T-helper 1 cell treated with Interleukin-12 subunit alpha and Interleukin-12 subunit beta and Interleukin-4 antibody, amounts not matched to agents 30 ng/mL and 1 ng/mL, for 36 hours (primary cell): Measurements from ENCODE around the gene SEMA4B. TPM values are rescaled to one million over a fixed set of nuclear protein-coding genes. Genes with fewer than 3 reads are reported as not detected.

Source experiments
- intact Hi-C: fragments of 100-400 bp; cut with micrococcal nuclease; formaldehyde crosslinking; loops from one replicate; pipeline ENCODE4 v1.15.1; 2024
- total RNA-seq: library from RNA; stranded (reverse); gene quantifications from 2 replicates; pipeline ENCODE4 v1.2.3, GENCODE V29; 2022

The SEMA4B gene
- total RNA-seq, 1 donor from 2014 or later: 27.5 TPM

DNA sequence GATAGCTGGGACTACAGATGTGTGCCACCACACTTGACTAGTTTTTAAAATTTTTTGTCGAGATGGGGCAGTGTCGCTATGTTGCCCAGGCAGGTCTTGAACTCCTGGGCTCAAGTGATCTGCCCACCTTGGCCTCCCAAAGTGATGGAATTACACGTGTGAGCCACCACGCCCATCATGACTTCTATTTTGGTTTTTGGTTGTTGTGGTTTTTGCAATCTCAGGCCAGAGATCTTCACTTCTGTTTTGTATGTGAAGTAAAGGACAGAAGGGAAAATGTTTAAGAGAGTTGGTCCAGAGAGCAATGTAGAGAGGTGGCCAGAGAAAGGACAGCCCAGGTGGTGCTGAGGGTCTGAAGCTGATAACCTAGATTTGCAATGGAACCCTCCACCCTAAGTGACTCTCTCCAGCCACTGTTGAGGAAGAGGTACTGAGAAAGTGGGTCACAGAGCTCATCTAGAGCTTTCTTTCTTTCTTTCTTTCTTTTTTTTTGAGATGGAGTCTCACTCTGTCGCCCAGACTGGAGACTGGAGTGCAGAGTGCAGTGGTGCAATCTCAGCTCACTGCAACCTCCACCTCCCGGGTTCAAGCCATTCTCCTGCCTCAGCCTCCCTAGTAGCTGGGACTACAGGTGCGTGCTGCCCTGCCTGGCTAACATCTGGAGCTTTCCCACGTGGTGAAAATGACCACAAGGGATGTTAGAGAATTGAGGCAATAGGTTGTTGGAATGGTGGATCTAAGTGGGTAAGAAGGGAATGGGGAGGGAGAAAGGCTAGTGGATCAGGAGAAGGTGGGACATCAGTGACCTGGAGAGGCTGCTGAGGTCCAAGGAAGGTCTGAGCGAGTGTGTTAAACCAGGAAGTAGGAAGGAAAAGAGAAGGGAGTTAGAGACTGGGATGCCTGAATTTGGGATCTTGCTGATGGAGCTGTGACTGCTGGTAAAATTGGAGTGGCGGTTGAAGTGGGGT, 22.4 kb upstream of the SEMA4B start:
- intact Hi-C loops: no loop called here

DNA sequence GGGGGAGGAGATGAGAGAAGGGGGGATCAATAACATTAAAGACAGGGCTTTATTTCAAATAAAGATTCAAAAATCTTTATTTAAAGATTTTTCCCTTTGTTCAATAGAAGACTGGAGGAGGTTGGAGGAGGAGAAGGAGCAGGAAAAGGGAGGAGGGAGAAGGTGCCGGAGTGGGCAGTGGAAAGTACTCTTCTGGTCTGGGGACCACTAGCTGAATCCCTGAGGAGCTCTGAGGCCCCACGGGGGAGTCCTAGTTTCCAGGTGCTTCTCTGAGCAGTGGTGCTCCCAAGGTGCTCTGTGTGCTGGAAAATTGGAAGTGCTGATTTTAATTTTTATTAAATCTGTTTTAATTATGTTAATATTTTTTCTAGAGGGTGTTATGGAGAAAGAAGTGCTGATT, 19.4 kb upstream of the SEMA4B start:
- intact Hi-C loops: loop anchor here (10.0 kb wide), 1 partner anchor 1393 kb away; no protein-coding TSS in a partner anchor

DNA sequence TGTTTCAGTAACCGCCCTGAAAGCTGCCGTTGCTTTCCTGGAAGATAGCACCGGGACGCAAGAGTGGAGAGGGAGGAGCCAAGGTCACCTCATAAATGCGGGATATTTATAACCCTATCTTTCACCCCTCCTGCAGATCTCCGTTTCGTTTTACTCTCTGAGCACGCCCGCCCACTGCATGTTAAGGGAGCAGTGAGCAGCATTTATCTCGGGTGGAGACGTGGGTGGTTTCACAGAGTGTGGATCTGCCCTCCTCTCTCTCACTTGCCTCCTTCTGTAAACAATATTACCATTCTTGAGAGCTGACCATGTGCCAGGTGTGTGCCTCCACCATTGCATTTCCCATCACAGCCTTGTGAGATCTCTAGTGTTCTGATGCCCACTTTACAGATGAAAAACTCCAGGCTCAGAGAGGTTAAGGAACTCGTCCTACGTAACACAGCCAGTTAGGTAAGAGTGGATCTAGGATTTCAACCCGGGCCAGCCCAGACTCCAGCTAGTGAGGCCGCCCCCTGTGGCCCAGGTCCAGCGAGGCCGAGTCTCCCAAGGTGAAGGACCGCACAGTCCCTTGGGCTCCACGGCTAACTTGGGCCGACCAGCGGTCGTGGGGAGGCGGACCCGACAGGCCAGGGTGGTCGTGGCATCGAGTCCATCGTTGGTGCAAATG, 16.9 kb upstream of the SEMA4B start:
- intact Hi-C loops: loop anchor here (1.0 to 10.0 kb wide), 4 partner anchors 17 to 1391 kb away; partner anchors contain the start of genes NGRN and SEMA4B

DNA sequence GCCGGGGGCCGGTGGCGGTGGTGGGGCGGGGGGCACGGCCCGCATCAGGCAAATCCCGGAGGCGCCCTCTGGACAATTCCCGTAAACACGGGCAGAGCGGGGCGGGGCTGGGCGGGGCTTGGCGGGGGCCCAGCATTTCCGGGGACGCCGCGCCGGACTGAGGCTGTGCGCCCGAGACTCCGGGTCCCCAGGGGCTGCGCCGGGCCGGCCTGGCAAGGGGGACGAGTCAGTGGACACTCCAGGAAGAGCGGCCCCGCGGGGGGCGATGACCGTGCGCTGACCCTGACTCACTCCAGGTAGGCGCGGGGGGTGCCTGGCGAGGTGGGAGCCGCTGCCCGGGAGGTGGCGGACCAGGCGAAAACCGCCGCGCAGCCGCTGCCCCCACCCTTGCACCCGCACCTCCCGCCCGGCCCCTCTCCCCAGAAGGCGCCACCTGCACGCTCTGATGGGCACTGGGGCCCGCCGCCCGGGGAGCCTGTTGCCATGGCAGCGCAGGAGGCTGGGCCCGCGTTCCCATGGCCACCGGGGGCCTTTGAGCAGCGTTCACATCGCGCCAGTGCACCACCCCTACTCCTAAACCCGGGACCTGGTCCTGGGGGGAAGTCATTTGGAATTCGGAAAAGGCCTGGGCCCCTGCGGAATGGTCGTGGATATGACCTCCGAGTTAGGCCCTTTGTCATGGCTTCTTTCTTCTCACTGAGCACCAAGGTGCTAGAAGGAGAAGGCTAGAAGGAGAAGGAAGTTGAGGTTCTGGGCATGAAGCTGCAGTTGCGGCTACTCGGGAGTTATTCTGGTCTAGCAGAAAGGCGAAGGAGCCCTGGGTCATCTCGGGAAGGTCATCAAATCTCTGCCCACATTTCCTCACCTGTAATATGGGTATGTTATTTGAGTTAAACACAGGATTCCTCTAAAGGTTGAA, 16.1 kb upstream of the SEMA4B start:
- intact Hi-C loops: loop anchor here (1.0 to 10.0 kb wide), 5 partner anchors 16 to 1390 kb away; partner anchors contain the start of genes GDPGP1, NGRN and SEMA4B

DNA sequence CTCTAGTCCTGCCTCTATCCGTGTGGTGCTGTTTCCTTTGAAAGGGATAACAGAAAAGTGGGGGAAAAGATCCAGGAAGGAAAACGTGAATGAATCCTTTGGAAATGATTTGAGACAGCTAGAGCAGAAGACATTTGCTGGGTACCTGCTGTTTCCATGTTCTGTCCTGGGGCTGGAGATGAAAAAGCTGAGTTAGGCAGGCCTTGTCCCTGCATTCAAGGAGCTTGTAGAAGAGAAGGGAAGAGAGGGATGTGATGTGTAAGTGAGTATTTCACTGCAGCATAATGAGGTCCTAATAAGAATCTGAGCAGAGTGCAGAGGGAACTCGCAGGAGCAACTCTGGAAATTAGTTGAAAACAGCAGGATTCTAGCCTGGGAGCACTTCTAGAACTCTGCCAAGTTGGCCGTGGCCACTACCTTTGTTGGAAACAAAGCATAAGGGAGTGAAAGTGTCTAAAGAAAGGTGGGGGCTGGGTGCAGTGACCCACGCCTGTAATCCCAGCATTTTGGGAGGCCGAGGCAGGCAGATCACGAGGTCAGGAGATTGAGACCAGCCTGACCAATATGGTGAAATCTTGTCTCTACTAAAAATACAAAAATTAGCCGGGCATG, 13.8 kb upstream of the SEMA4B start:
- intact Hi-C loops: loop anchor here (10.0 kb wide), 1 partner anchor 1387 kb away; no protein-coding TSS in a partner anchor

DNA sequence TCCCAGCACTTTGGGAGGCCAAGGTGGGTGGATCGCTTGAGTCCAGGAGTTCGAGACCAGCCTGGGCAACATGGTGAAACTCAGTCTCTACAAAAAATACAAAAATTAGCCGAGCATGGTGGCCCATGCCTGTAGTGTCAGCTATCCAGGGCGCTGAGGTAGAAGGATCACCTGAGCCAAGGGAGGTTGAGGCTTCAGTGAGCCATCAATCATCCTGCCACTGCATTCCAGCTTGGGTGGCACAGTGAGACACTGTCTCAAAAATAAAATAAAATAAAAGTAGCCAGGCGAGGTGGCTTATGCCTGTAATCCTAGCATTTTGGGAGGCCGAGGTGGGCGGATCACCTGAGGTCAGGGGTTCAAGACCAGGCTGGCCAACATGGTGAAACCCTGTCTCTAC, 13.1 kb upstream of the SEMA4B start:
- intact Hi-C loops: loop anchor here (10.0 kb wide), 1 partner anchor 1387 kb away; no protein-coding TSS in a partner anchor

DNA sequence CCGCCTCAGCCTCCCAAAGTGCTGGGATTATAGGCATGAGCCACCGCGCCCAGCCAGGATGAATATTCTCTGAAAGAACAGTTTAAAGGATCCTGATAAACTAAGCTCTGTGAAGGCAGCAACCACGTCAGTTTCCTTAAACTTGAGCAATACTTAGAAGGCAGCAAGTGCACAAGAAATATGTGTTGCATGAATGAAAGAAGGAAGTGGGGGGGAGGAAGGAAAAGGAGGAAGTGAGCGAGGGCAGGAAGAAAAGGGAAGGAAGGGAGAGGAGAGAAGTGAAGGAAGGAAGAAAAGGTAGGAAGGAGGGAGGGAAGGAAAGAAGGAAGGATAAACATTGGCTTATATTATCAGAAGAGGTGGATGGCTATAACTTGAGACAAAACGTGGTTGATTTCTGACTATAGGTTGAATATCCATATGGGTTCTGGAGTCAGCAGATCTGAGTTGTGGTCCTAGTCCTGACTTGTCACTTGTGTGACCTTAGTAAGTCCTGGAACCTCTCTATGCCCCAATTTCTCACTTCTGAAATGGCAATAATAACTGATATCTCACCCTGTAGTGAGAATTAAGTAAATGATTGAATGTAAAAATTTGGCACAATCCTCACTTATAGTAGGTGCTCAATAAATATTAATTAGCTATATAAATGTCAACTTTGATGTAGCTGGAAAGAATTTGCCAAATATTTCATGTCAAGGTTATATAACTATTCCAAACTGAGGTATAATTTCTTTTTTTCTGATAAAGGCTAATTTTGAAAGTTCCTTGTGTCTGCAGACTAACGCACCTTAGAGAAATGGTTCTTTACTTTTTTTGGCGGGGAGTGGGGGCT, 12.0 kb upstream of the SEMA4B start:
- intact Hi-C loops: loop anchor here (10.0 kb wide), 1 partner anchor 1386 kb away; no protein-coding TSS in a partner anchor

DNA sequence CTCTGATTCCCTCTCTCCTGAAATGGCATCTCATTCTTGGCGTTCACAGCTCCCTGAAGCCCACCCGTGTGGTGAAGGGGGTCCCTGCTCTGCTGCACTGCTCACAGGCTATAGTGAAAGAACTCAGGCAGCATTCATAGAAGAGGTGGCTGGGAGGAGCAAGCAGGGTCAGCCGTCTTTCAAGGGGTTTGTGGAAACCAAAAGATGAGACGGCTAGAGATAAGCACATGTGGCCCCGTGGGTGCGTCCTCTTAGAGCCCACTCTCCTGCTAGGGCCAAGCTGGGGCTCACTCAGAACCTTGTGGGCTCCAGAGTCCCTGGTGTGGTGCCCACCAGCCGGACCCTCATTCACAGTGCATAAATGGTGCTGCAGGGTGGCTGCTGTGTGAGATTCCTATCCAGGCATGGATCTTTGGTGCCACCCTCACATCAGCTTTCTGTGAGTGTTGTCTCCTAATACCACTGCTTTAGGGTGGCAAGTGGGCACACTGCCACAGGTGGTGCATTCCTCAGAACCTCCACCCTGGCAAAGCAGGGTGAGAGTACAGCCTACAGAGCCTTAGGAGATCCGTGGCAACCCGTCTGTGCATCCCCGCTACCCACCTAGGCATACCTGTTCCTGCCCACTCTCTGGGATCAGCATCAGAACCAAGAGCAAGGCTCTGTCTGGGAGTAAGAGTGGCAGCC, 11.2 kb upstream of the SEMA4B start:
- intact Hi-C loops: loop anchor here (10.0 kb wide), 1 partner anchor 1385 kb away; no protein-coding TSS in a partner anchor

DNA sequence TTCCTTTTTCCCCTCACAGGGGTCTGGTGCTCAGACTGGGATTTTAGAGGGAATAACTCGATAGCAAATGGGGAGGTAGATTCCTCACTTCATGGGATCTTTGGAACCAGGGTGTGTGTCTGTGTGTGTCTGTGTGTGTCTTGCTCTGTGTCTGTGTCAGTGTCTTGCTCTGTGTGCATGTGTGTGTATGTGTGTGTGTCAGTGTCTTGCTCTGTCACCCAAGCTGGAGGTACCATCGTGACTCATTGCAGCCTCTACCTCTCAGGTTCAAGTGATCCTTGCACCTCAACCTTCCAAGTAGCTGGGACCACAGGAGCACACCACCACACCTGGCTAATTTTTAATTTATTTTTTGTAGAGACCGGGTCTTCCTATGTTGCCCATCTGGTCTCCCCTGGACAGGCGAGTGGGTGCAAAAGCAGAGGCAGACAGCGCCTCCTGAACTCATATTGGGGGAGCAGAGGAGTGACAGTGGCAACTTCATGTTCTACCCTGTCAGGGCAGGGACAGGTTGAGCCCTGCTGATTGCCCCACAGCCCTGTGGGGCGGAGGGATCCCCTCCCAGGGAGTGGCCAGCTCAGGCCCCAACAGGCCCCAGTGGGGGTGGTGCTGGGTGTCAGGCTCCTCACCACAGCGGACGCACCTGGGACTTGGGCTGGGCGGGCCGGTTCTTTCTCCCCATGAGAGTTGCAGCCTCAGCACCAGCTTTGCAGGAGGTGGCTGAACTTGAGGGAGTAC, 10.4 kb upstream of the SEMA4B start:
- intact Hi-C loops: no loop called here

DNA sequence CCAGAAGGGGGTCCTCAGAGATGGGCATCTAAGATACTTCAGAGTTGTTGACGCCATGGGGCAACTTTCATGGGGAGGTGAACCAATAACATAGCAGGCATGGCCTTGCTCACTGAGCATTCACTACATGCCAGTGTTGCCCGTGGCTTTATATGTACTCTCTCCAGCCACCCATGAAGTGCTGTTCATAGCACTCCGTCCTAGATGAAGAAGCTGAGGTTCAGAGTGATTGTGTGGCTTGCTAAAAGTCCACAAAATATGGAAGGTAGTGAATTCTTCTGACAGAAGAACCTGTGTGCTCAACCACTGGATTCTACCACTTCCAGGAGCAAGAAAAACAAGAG, 9.8 kb upstream of the SEMA4B start:
- intact Hi-C loops: no loop called here

DNA sequence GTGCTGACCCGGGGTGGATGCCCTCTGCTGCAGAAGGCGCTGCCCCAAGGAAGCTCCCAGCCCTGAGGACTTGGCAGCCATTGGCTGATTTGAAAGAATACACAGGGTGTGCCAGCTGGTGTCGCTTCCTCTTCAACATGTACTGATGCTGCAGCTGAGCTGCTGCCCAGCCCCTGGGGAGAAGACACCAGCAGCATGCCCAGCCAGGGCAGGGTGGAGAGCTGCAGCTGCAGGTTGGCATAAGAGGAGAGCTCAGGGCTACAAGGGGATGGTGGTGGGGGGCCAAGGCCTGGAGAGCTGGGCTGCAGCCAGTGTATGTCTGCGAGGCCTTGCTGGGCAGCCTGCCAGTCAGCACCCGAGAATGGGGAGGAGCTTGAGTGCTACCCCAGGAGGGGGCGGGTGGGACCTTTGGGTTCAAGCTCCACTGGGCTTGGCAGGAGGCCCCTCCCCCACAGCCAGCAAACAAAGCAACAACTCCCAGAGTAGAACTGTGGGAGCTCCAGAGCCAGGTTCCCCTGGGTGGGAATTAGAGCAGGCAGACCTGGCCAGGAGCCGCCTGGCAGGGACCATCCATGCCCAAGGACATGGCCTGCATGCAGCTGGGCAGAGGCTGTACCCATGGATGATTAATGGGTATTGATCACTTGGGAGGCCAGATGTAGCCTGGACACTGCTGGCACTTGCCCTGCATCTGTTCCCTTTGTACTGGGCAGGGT, 9.2 kb upstream of the SEMA4B start:
- intact Hi-C loops: no loop called here

DNA sequence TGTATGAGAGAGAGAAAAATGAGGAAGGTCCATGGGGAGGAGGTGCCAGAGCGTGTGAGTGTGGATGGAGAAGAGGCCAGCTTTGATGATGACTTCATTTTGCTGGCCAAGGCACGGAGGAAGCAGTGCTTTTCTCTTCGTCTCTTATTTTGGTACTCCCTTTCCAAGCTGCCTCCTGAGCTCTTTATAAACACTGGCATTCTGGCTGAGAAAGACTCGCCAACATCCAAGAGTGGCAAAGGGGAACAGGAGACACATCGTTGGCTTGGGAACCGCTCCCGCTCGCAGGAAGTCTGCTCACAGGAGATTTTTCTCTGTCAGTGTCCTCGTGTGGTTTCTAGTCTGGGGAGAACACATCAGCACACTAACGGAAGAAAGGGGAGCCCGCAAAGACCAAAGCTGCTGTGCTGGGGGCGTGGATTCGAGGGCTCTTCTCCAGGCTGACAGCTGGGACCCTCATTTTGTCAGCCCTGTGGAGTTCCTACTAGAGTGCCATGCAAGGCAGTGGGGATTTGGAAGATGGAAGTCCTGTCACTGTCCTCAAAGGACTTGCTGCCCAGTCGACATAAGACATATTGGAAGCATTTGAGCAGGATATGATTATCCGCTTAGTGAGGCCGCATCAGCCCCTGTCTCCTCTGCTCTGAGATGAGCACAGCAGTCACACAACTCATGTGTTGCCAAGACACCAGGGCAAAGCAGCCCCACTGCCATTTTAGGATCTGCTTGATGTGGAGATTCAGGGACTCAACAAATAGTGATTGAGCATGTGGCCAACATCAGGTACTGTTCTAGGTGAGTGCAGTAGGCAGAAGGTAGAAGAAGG, 8.0 kb upstream of the SEMA4B start:
- intact Hi-C loops: no loop called here

DNA sequence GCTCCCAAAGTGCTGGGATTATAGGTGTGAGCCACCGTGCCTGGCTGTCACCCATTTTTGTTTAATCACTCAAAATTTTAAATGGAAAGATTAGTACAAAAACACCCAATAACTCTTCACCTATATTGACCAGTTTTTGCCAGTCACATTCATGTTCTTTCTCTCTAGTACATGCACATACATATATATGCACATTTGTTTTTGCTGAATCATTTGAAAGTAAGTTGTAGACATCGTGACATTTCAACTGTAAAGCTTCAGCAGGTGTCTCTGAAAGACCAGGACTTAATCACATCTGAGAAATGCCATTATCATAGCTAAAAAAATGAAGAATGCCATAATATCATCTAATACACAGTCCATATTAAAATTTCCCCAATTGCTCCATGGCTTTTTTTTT, 6.5 kb upstream of the SEMA4B start:
- intact Hi-C loops: no loop called here

DNA sequence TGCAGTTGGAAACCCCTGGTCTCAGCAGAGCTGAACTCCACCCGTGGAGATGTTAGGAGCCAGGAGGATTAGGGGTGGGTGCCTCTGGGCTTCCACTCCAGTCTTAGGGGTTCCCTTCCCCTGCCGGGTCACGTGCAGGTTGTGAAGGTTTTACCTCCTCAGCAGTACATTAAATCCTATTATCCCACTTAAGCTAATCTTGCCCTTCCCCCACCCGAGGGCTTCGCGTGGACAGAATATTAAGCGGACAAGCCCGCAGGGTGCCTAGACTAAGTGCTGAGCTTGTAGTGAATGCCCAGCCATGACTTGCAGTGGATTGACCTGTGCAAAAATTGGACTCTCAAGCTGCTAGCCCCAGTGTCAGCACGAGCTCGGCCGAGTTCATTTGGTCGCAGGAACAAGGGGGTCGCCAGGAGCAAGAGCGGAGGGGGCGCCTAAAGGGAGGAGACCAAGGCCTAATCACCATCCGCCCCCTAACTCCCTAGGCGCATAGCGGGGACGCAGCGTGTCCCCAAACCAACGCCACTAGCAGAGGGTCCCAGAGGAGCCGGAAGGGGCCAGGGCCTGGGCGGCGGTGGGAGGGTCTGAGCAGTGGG, 498 bp upstream of the SEMA4B start:
- intact Hi-C loops: loop anchor here (1.0 kb wide), 5 partner anchors 16 to 98 kb away; partner anchors contain the start of genes GDPGP1, IDH2 and NGRN

DNA sequence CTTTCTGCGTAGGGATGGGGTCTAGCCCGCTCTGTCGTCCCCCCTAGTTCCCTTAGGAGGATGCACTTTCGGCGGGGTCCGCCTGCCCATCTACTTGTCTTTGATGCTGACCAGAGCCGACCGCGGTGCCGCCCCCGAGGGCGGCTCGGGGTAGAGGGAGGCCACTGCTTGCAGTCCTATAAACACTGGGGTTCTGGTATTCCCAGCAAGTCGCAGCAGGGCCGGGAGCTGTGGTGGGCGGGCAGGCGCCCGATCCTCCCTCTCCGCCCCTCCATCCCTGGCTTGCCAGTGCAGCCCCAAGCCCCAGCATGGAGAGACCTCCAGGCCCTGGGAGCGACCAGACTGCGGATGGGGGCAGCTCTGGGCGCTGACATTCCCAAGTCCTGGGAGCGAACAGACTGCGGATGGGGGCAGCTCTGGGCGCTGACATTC, 830 bp downstream of the SEMA4B start:
- intact Hi-C loops: loop anchor here (1.0 kb wide), 5 partner anchors 18 to 100 kb away; partner anchors contain the start of genes GDPGP1, IDH2 and NGRN

DNA sequence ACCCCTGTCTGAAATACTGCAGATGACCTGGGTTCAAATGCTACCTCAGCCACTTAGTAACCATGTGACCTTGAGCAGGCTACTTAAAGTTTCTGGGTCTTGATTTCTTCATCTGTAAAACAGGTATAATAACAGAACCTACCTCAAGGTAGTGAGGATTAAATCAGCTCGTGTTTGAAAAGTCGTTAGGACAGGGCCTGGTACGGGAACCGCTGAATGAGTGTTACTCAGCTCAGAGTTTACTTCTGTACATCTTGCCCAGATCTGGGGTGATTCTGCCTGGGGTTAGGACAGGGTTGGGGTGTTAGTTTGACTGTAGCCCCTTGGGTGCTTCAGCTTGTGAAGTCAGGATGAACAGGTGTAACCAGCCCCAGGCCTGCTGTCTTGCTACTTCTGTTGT, 1.8 kb downstream of the SEMA4B start:
- intact Hi-C loops: no loop called here
